Lower lobe of right lung (tissue), 2 donors: ENCODE results near the gene RABGGTA. TPM values are rescaled to one million over a fixed set of nuclear protein-coding genes. Genes with fewer than 3 reads are reported as not detected.

Experiments used
- ATAC-seq, 2 donors: fragments of 200-7000 bp; cut with Tn5 transposase; one replicate each; pipeline ENCODE4 v1.9.1; 2020 to 2022; ENCODE audit warnings: mild to moderate bottlenecking in 2 of 2, moderate library complexity in 2 of 2
- DNase-seq: peaks from one replicate; pipeline ENCODE4 v3.0.0-alpha.2; 2020
- H3K27ac ChIP-seq: fragments of 200-600 bp; one replicate; pipeline ENCODE4 v1.8.0; 2022
- H3K27me3 ChIP-seq: fragments of 200-600 bp; one replicate; pipeline ENCODE4 v1.8.0; 2022; ENCODE audit warnings: low read depth
- H3K36me3 ChIP-seq: fragments of 200-600 bp; one replicate; pipeline ENCODE4 v1.8.0; 2022; ENCODE audit warnings: mild to moderate bottlenecking
- H3K4me1 ChIP-seq: fragments of 200-600 bp; one replicate; pipeline ENCODE4 v1.8.0; 2022
- H3K4me3 ChIP-seq: fragments of 200-600 bp; one replicate; pipeline ENCODE4 v1.8.0; 2022; ENCODE audit warnings: mild to moderate bottlenecking
- H3K9me3 ChIP-seq: fragments of 200-600 bp; one replicate; pipeline ENCODE4 v1.8.0; 2022
- intact Hi-C: fragments of 100-400 bp; cut with DNase I; formaldehyde crosslinking; loops from one replicate; pipeline ENCODE4 v1.11.0; 2022
- total RNA-seq: library from RNA; stranded (reverse); fragmentation: NEBNext Ultra II Directional; extraction: Animal tissue kit (Norgen Biotek cat#: 25700); gene quantifications from one replicate; pipeline ENCODE4 v1.2.1, GENCODE V29; 2021
- TF ChIP-seq, protein P1 (sequence below): fragments of 200-600 bp; IDR thresholded peaks from one replicate; pipeline ENCODE4 v1.8.0; 2022; ENCODE audit warnings: antibody characterized with exemption, mild to moderate bottlenecking
- donor health status: DM: no; HTN: yes; CAD: no; lungs with severe emphysema.

The RABGGTA gene
- total RNA-seq, 1 donor from 2014 or later = 50.4 TPM

DNA sequence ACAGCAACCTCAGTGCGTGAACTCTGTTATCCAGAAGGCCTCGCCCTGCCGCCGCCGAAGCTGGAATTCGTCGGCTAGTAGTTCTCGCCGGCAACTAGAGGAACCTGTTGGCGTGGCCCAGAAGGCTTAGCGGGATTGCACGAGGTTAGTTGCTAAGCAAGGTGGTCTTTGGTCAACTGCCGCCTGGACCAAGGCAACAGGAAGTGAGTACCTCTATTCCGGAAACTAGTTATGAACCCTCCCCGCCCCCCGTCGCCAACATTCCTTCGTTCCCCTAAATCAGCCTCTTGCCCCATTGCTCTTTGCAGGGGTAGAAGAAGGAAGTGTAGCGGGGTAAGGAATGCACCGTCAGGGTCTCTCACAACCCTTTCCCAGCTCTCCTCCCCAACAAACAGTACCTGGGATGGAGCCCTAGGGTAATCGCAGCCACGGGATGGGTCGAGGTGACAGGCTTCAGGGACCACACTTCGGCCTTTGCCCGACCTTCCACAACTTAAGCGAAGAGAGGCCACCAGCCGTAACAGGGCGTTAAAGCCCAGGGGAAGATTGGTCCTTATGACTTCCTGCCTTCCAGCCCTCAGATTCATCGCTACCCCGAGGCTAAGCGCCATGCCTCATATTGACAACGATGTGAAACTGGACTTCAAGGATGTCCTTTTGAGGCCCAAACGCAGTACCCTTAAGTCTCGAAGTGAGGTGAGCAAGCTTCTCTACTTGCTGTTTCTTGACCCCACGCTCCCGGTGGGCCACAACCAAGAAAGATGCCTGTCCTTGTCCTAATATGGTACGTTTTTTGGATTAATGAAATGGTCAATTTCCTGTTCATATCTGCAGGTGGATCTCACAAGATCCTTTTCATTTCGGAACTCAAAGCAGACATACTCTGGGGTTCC lies 38.5 kb downstream of the RABGGTA start, which contains the start of gene GMPR2:
GMPR2 (plus strand) TSS at position 285 of the 893 bp plus-strand sequence; CDS start at position 610, 325 bp downstream.
- peak within 1 kb of the TSS; percentile 83 for H3K4me3 ChIP-seq
- H3K9me3 ChIP-seq = no peaks in the 10 kb centered on the region
- ATAC-seq (peak; percentile 74 to 81), DNase-seq (no peak)
- TF ChIP-seq, protein P1, sequence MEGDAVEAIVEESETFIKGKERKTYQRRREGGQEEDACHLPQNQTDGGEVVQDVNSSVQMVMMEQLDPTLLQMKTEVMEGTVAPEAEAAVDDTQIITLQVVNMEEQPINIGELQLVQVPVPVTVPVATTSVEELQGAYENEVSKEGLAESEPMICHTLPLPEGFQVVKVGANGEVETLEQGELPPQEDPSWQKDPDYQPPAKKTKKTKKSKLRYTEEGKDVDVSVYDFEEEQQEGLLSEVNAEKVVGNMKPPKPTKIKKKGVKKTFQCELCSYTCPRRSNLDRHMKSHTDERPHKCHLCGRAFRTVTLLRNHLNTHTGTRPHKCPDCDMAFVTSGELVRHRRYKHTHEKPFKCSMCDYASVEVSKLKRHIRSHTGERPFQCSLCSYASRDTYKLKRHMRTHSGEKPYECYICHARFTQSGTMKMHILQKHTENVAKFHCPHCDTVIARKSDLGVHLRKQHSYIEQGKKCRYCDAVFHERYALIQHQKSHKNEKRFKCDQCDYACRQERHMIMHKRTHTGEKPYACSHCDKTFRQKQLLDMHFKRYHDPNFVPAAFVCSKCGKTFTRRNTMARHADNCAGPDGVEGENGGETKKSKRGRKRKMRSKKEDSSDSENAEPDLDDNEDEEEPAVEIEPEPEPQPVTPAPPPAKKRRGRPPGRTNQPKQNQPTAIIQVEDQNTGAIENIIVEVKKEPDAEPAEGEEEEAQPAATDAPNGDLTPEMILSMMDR = no peak
- no peaks in the 10 kb centered on the region for H3K27me3 ChIP-seq
- H3K4me1 ChIP-seq = peaks cover 30% of the 10 kb centered on the region
- H3K27ac ChIP-seq = peak within 1 kb of the TSS; percentile 91
- H3K36me3 ChIP-seq = peaks cover 43% of the 10 kb centered on the region
- intact Hi-C loops = no loop called here

DNA sequence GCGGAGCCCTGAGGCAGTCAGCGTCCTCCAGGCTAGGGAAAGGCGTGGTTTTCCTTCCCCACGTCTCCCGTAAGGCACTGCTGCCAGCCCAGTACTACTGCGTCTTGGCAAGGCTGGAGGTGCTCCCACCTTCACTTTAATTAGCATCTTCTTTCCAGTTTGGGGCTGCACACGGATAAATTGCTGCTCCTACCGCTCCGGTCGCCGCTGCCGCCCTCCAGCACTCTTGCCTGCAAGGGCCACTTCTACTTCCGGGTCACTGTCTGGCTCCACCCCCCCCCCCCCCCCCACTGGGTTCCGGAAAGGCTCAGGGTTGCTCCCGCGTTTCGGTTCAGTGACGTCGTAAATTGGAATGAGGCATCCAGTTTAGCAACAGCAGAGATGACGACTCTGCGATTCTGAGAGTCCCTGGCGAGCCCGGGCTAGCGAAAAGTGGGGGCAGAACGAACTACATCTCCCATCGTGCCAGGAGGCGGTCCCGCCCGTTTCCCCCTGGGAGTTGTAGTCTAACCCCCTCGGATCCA lies 39.2 kb downstream of the RABGGTA start, which contains the start of gene NEDD8:
NEDD8 (minus strand) TSS at position 247 of the 524 bp plus-strand sequence; CDS start at position 147, 100 bp downstream.
- H3K36me3 ChIP-seq = peaks cover 43% of the 10 kb centered on the region
- peak within 1 kb of the TSS; percentile 83 for H3K4me3 ChIP-seq
- no peaks in the 10 kb centered on the region for H3K9me3 ChIP-seq
- intact Hi-C loops = no loop called here
- TF ChIP-seq, protein P1 = no peak
- DNase-seq (peak; percentile 93), ATAC-seq (peak; percentile 92 to 94)
- peak within 1 kb of the TSS; percentile 91 for H3K27ac ChIP-seq
- H3K27me3 ChIP-seq = no peaks in the 10 kb centered on the region
- H3K4me1 ChIP-seq = peaks cover 29% of the 10 kb centered on the region

DNA sequence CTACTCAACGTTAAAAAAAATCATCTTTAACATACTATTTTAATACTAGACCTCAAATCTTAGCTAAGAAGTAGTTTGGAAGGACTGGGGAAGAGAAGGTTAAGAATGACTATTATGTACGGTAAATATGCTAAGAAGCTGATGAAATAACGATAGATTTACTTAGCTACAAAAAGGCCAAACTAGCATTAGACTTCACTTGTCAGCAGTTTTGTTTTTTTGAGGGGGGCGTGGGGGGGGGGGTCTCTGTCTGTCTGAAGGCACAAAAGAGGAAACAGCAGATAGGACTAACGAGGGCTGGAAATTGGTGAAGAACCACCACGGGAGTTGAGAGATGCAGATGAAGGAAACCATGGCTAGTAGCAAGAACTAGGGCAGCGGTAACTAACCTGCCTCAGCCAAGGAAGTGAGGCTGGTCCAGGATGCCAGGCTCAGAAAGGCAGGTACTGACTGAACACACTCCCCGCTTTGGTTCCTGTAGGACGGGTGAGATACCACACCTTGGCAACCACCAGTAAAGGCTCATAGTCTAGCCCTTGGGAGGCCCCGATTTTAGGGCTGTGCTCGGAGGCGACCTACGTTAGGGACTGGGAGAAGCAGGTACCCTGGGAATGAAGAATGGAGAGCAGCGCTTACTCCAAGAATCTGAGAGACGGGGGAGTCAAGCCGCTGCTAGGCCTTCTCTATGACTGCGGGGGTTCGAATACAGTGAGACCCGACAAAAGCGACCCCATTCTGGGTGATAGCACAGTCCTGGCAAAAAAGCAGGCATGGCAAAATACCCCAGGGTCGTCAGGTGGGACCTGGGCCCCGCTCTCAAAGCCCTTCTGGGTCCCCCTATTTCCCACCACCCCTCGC lies 39.9 kb downstream of the RABGGTA start:
- no peaks in the 10 kb centered on the region for H3K9me3 ChIP-seq
- no peak for DNase-seq
- intact Hi-C loops = no loop called here

DNA sequence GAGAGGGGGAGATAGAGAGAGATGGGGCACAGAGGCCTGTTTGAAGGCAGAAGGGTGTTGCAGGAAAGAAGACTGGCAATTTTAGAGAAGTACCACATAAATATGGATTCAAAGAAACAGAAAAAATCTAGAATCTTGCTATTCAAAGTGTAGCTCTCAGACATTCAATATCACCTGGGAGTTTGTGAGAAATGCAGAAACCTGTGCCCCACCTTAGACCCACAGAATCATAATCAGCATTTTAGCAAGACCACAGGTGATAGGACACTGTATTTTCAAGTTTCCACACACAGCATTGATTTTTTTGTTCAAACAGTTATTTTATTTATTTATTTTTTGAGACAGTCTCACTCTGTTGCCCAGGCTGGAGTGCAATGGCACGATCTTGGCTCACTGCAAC lies 42.5 kb downstream of the RABGGTA start:
- TF ChIP-seq, protein P1 = no peak
- ATAC-seq = no peak
- Histone ChIP-seq H3K27ac (no peak overlapping the region), H3K4me1 (peaks cover 22% of the 10 kb centered on the region), H3K36me3 (peaks cover 21% of the 10 kb centered on the region), H3K27me3 (no peaks in the 10 kb centered on the region), H3K9me3 (no peaks in the 10 kb centered on the region), H3K4me3 (no peak overlapping the region)
- intact Hi-C loops = no loop called here
- no peak for DNase-seq

More for the DNA sequence above, 39.9 kb downstream of the RABGGTA start:
- peak; percentile 1 to 5 for ATAC-seq
- H3K36me3 ChIP-seq = peaks cover 39% of the 10 kb centered on the region
- TF ChIP-seq, protein P1 = no peak
- peak overlapping the region; percentile 91 for H3K27ac ChIP-seq
- peak overlapping the region; percentile 83 for H3K4me3 ChIP-seq
- H3K27me3 ChIP-seq = no peaks in the 10 kb centered on the region
- H3K4me1 ChIP-seq = peaks cover 29% of the 10 kb centered on the region

DNA sequence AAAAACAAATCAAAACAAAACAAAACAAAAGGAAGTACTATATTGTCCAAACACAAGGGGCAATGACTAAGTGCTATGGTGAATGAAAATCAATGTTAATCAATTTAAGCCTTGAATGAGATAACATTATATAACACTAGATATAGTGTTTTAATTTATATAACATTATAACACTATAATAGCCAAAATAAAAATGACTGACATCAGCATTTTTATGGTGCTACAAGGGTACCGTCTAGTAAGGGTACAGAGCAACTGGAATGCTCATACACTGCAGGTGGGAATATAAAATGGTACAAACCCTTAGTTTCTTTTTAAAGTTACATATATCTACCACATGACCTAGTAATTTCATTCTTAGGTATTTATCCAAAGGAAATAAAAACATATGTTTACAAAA lies 44.9 kb downstream of the RABGGTA start:
- Histone ChIP-seq H3K9me3 (no peaks in the 10 kb centered on the region), H3K36me3 (peaks cover 20% of the 10 kb centered on the region), H3K27me3 (no peaks in the 10 kb centered on the region), H3K4me1 (peaks cover 10% of the 10 kb centered on the region), H3K4me3 (no peak overlapping the region), H3K27ac (no peak overlapping the region)
- intact Hi-C loops = no loop called here
- no peak for DNase-seq
- ATAC-seq = no peak
- TF ChIP-seq, protein P1 = no peak
